Karpas-422 (cell line): ENCODE measurements around the gene ABCA1. TPM values are rescaled to one million over a fixed set of nuclear protein-coding genes. Genes with fewer than 3 reads are reported as not detected.
"Not testable (repeated sequence)": the region's sequence is repeated elsewhere in the genome, so short reads cannot be mapped to it uniquely, and the experiment has no call there.

ENCODE experiments used
- DNase-seq: peaks from one replicate; pipeline ENCODE4 v3.0.0-alpha.2; 2015
- H2AFZ ChIP-seq: fragments of 200-600 bp; sonication (generic); 2 replicates; pipeline ENCODE4 v1.6.1; 2014; ENCODE audit warnings: antibody characterized with exemption, low read length, mixed read lengths
- H3K27ac ChIP-seq: fragments of 200-600 bp; sonication (generic); 2 replicates; pipeline ENCODE4 v1.5.1; 2014; ENCODE audit warnings: mild to moderate bottlenecking, low read length, moderate library complexity
- H3K27me3 ChIP-seq: fragments of 200-600 bp; sonication (generic); 2 replicates; pipeline ENCODE4 v1.6.1; 2014; ENCODE audit warnings: low read length, mixed read lengths
- H3K36me3 ChIP-seq: fragments of 200-600 bp; sonication (generic); 2 replicates; pipeline ENCODE4 v1.6.1; 2014; ENCODE audit warnings: low read length, mixed read lengths; ENCODE audit not compliant: insufficient read depth
- H3K4me1 ChIP-seq: fragments of 200-600 bp; sonication (generic); 2 replicates; pipeline ENCODE4 v1.6.1; 2014; ENCODE audit warnings: mild to moderate bottlenecking, low read length, mixed read lengths
- H3K4me2 ChIP-seq: fragments of 200-600 bp; sonication (generic); 2 replicates; pipeline ENCODE4 v1.6.1; 2014; ENCODE audit warnings: low read length, low read depth, mild to moderate bottlenecking; ENCODE audit not compliant: poor library complexity, severe bottlenecking
- H3K4me3 ChIP-seq: fragments of 200-600 bp; sonication (generic); 2 replicates; pipeline ENCODE4 v1.5.1; 2014; ENCODE audit warnings: mild to moderate bottlenecking, antibody characterized with exemption, low read length, mixed read lengths
- H3K79me2 ChIP-seq: fragments of 200-600 bp; sonication (generic); 2 replicates; pipeline ENCODE4 v1.6.1; 2014; ENCODE audit warnings: mild to moderate bottlenecking, low read length, mixed read lengths
- H3K9ac ChIP-seq: fragments of 200-600 bp; sonication (generic); 2 replicates; pipeline ENCODE4 v1.6.0; 2014; ENCODE audit warnings: low read length
- H3K9me2 ChIP-seq: fragments of 200-600 bp; sonication (generic), shearing (Covaris generic); replicated peaks from 2 replicates; pipeline ENCODE4 v1.6.0; 2014; ENCODE audit warnings: mild to moderate bottlenecking, low read length, moderate library complexity; ENCODE audit not compliant: insufficient read depth
- H3K9me3 ChIP-seq: fragments of 300-700, 200-600 bp; sonication (generic); 2 replicates; pipeline ENCODE4 v1.6.1; 2014; ENCODE audit warnings: low read length, mixed read lengths
- H4K20me1 ChIP-seq: fragments of 200-600 bp; sonication (generic); 2 replicates; pipeline ENCODE4 v1.6.1; 2014; ENCODE audit warnings: mild to moderate bottlenecking, antibody characterized with exemption, low read length, low read depth; ENCODE audit not compliant: insufficient read depth
- total RNA-seq: library from RNA; depleted of rRNA; stranded (reverse); fragments of >200 nt; shearing (Covaris generic); gene quantifications from 2 replicates; pipeline ENCODE4 v1.2.3, GENCODE V29; 2014; ENCODE audit warnings: low replicate concordance

The ABCA1 gene
- total RNA-seq, 1 experiment from 2014 or later, result 4.7 TPM

GRCh38 chr9:104935501-104935810, 7.5 kb upstream of the ABCA1 start:
- not testable (repeated sequence) for H4K20me1 ChIP-seq, H3K79me2 ChIP-seq, H3K27ac ChIP-seq, DNase-seq, H3K4me3 ChIP-seq, H3K36me3 ChIP-seq, H2AFZ ChIP-seq, H3K27me3 ChIP-seq, H3K9me3 ChIP-seq, H3K4me2 ChIP-seq, H3K9ac ChIP-seq, H3K9me2 ChIP-seq
- peaks cover 16% of the 10 kb centered on the region for H3K4me1 ChIP-seq

- Histone ChIP-seq H2AFZ (0 out of 2 replicates have a peak overlapping the region, but pooled peaks have one; percentile 12), H3K79me2 (no peaks in the 10 kb centered on the region), H3K9me2 (no peaks in the 10 kb centered on the region), H3K9ac (no peak overlapping the region), H3K36me3 (no peaks in the 10 kb centered on the region), H3K27ac (no peak overlapping the region), H3K9me3 (no peaks in the 10 kb centered on the region), H4K20me1 (no peaks in the 10 kb centered on the region), H3K27me3 (no peaks in the 10 kb centered on the region), H3K4me2 (no peak overlapping the region), H3K4me3 (no peak overlapping the region), H3K4me1 (peaks cover 16% of the 10 kb centered on the region)
- DNase-seq, result no peak
Measured at GRCh38 chr9:104934691-104935500, 6.9 kb upstream of the ABCA1 start.

GRCh38 chr9:104933091-104933490, 5.1 kb upstream of the ABCA1 start:
- H3K79me2 ChIP-seq, H3K9ac ChIP-seq, H4K20me1 ChIP-seq, H3K9me2 ChIP-seq, H3K36me3 ChIP-seq, H3K27ac ChIP-seq, H3K9me3 ChIP-seq, H3K4me2 ChIP-seq, H2AFZ ChIP-seq, H3K27me3 ChIP-seq, H3K4me3 ChIP-seq, DNase-seq: not testable (repeated sequence)
- peaks cover 16% of the 10 kb centered on the region for H3K4me1 ChIP-seq

- H3K9me2 ChIP-seq, result no peaks in the 10 kb centered on the region
- no peaks in the 10 kb centered on the region for H3K79me2 ChIP-seq
- no peaks in the 10 kb centered on the region for H3K9me3 ChIP-seq
- no peak overlapping the region for H3K9ac ChIP-seq
- H3K4me3 ChIP-seq, result no peak overlapping the region
- no peaks in the 10 kb centered on the region for H3K36me3 ChIP-seq
- H3K27me3 ChIP-seq, result no peaks in the 10 kb centered on the region
- H2AFZ ChIP-seq, result no peak overlapping the region
- peaks cover 33% of the 10 kb centered on the region for H3K4me1 ChIP-seq
- DNase-seq, result no peak
- no peaks in the 10 kb centered on the region for H4K20me1 ChIP-seq
- H3K4me2 ChIP-seq, result no peak overlapping the region
- H3K27ac ChIP-seq, result no peak overlapping the region
Measured at GRCh38 chr9:104931256-104931655, 3.3 kb upstream of the ABCA1 start.

- Histone ChIP-seq H3K9ac (peak overlapping the region; percentile 67), H3K27me3 (no peaks in the 10 kb centered on the region), H3K36me3 (no peaks in the 10 kb centered on the region), H4K20me1 (no peaks in the 10 kb centered on the region), H3K9me3 (no peaks in the 10 kb centered on the region), H3K79me2 (no peaks in the 10 kb centered on the region), H3K4me2 (peak overlapping the region; percentile 82), H3K27ac (no peak overlapping the region), H3K4me1 (peaks cover 57% of the 10 kb centered on the region), H3K4me3 (peak overlapping the region; percentile 66), H2AFZ (no peak overlapping the region), H3K9me2 (no peaks in the 10 kb centered on the region)
- DNase-seq, result peak; percentile 53
Measured at GRCh38 chr9:104927216-104927911, 591 bp downstream of the ABCA1 start.

- peak overlapping the region; percentile 2; the same call in 1 of the 2 replicates for H3K4me3 ChIP-seq
- H3K27ac ChIP-seq, result peak overlapping the region; percentile 94
- no peak overlapping the region for H2AFZ ChIP-seq
- H4K20me1 ChIP-seq, result no peaks in the 10 kb centered on the region
- H3K79me2 ChIP-seq, result no peaks in the 10 kb centered on the region
- DNase-seq, result peak; percentile 92
- peak overlapping the region; percentile 49 for H3K9ac ChIP-seq
- H3K9me2 ChIP-seq, result no peaks in the 10 kb centered on the region
- no peaks in the 10 kb centered on the region for H3K9me3 ChIP-seq
- peak overlapping the region; percentile 58 for H3K4me2 ChIP-seq
- H3K36me3 ChIP-seq, result no peaks in the 10 kb centered on the region
- no peaks in the 10 kb centered on the region for H3K27me3 ChIP-seq
- peaks cover 86% of the 10 kb centered on the region for H3K4me1 ChIP-seq
Measured at GRCh38 chr9:104923740-104924139, 4.2 kb downstream of the ABCA1 start.

GRCh38 chr9:104923289-104923688, 4.7 kb downstream of the ABCA1 start:
- DNase-seq, result no peak
- Histone ChIP-seq H3K79me2 (no peaks in the 10 kb centered on the region), H3K4me1 (peaks cover 86% of the 10 kb centered on the region), H4K20me1 (no peaks in the 10 kb centered on the region), H3K27me3 (no peaks in the 10 kb centered on the region), H3K4me2 (peak overlapping the region; percentile 58), H3K9me3 (no peaks in the 10 kb centered on the region), H3K36me3 (no peaks in the 10 kb centered on the region), H3K4me3 (peak overlapping the region; percentile 2; the same call in 1 of the 2 replicates), H3K9me2 (no peaks in the 10 kb centered on the region), H3K27ac (peak overlapping the region; percentile 94), H3K9ac (peak overlapping the region; percentile 49), H2AFZ (no peak overlapping the region; the same call in 1 of the 2 replicates)

- not testable (repeated sequence) for H3K4me3 ChIP-seq, H3K9me3 ChIP-seq, H3K79me2 ChIP-seq, H3K9ac ChIP-seq, H3K36me3 ChIP-seq, H3K9me2 ChIP-seq, H4K20me1 ChIP-seq, DNase-seq, H3K27me3 ChIP-seq, H2AFZ ChIP-seq
- Histone ChIP-seq H3K4me2 (peak overlapping the region; percentile 58), H3K4me1 (peaks cover 83% of the 10 kb centered on the region), H3K27ac (peak overlapping the region; percentile 94)
Measured at GRCh38 chr9:104922748-104923147, 5.2 kb downstream of the ABCA1 start.
